ENCODE results near the gene LSAMP. TPM values are rescaled to one million over a fixed set of nuclear protein-coding genes. Genes with fewer than 3 reads are reported as not detected.

LSAMP gene
- polyA plus RNA-seq, 1 experiment: 2.7 TPM

DNA sequence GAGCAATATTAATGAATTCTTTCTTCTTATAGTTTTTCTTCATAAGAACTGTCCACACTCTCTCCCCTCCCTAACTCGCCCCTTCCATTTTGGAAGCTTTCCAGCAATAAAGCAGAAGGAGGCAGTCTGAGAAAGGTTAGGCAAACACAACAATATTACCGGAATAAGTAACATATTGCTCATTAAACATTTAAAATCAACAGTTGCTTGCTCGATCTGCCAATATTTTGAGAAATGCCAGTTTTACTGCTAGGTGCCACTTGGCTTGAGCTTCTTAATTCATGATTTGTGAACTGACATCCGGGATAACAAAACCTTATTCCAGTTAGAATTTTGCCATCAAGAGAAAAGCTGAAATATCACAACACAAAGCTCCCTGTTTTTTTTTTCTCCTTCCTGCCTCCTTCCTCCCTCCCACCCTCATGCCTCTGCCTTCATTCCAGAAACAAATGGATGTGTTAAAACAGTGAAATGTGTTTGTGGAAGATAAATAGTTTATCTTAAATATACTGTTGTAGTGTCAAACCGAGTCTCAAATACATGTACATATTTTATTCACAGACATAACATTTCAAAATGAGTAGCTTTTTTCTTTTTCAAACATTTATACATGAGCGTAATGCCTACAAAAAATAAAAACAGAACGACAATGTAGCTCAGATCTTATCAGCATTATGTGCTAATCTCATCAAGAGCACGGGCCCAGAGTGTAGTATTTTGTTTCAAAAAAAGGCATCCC lies 568.2 kb downstream of the LSAMP start:
- Histone ChIP-seq H3K4me3 (ENCODE audit: low read depth, low read length) (no peak overlapping the region), H3K36me3 (ENCODE audit: control insufficient read depth, insufficient read depth, low read length) (no peaks in the 10 kb centered on the region), H3K27me3 (ENCODE audit: control insufficient read depth, insufficient read depth, low read length) (no peaks in the 10 kb centered on the region)
- TF ChIP-seq, protein P1, sequence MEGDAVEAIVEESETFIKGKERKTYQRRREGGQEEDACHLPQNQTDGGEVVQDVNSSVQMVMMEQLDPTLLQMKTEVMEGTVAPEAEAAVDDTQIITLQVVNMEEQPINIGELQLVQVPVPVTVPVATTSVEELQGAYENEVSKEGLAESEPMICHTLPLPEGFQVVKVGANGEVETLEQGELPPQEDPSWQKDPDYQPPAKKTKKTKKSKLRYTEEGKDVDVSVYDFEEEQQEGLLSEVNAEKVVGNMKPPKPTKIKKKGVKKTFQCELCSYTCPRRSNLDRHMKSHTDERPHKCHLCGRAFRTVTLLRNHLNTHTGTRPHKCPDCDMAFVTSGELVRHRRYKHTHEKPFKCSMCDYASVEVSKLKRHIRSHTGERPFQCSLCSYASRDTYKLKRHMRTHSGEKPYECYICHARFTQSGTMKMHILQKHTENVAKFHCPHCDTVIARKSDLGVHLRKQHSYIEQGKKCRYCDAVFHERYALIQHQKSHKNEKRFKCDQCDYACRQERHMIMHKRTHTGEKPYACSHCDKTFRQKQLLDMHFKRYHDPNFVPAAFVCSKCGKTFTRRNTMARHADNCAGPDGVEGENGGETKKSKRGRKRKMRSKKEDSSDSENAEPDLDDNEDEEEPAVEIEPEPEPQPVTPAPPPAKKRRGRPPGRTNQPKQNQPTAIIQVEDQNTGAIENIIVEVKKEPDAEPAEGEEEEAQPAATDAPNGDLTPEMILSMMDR (IDR thresholded peaks at IDR 0.05; ENCODE audit: insufficient read depth, low read depth, low read length): no peak
- CTCF ChIA-PET: interaction anchor here (0.7 to 1.3 kb wide), 3 partner anchors 9 to 102 kb away, joined by 3 read pairs; no protein-coding TSS in a partner anchor
- POLR2A ChIA-PET: no interaction called here
- no peak for DNase-seq (ENCODE audit: low read depth)

DNA sequence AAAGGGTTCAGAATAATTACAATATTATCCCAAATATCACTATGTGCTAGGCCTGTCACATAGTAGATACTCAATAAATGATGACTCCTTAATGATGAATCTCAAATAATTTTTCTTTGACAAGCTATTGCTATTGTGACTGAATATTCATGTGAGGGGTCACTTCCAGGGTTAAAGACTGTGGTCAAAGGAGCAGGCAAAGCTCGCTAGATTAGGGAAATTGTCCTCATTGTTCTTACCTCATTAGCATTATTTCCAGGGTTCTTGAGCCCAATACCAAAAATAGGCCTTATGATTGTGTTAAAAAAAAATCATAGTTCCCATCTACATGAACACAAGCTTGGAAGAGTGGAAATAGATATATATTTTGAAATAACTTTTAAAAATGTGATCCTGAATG lies 569.8 kb downstream of the LSAMP start:
- DNase-seq (ENCODE audit: low read depth): no peak

DNA sequence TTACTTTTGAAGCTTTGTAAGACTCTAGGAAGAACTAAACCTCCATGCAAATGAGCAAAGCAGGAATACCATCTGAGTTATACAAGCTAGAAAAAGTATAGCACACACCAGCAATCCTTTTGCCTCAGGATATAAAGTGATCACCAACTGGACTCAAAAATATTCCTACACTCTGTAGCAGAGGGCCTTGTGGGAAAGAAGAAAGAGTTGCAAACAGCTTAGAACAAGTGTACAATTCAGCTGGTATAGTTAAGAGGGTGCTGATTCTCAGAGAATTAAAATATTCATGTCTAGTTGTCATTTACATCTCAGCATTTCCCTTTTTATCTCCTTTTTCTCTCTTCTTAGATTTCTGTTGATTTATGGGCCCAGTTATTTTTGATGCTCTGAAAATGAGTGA lies 573.6 kb downstream of the LSAMP start:
- H3K4me3 ChIP-seq (ENCODE audit: low read depth, low read length): no peak overlapping the region
- H3K27me3 ChIP-seq (ENCODE audit: control insufficient read depth, insufficient read depth, low read length): no peaks in the 10 kb centered on the region
- H3K36me3 ChIP-seq (ENCODE audit: control insufficient read depth, insufficient read depth, low read length): no peaks in the 10 kb centered on the region
- ChIA-PET POLR2A (no interaction called here), CTCF (no interaction called here)
- no peak for DNase-seq (ENCODE audit: low read depth)
- TF ChIP-seq, protein P1 (IDR thresholded peaks at IDR 0.05; ENCODE audit: insufficient read depth, low read depth, low read length): no peak

More for the DNA sequence above, 569.8 kb downstream of the LSAMP start:
- ChIA-PET POLR2A (no interaction called here), CTCF (no interaction called here)
- Histone ChIP-seq H3K4me3 (ENCODE audit: low read depth, low read length) (no peak overlapping the region), H3K27me3 (ENCODE audit: control insufficient read depth, insufficient read depth, low read length) (no peaks in the 10 kb centered on the region), H3K36me3 (ENCODE audit: control insufficient read depth, insufficient read depth, low read length) (no peaks in the 10 kb centered on the region)
- TF ChIP-seq, protein P1 (IDR thresholded peaks at IDR 0.05; ENCODE audit: insufficient read depth, low read depth, low read length): no peak

DNA sequence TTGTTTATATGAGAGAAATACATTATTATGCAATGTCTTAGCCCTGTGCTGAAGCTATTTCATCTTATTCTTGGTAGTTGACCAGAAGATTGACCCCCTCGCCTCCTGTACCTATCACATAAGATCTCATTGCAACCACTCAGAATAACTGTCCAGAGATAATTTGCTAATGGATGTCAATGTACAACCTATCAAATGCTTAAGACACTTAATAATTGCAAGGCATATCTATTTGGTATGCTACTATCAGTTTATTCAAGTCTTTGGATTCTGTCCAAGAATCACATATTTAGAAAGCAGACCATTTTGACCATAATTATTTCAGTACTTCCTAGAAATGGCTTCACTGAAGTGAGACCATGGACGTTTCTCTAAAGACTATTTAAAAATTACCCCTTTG lies 580.4 kb downstream of the LSAMP start:
- ChIA-PET POLR2A (no interaction called here), CTCF (no interaction called here)
- H3K27me3 ChIP-seq (ENCODE audit: control insufficient read depth, insufficient read depth, low read length): no peaks in the 10 kb centered on the region
- TF ChIP-seq, protein P1 (IDR thresholded peaks at IDR 0.05; ENCODE audit: insufficient read depth, low read depth, low read length): no peak
- DNase-seq (ENCODE audit: low read depth): no peak
- H3K36me3 ChIP-seq (ENCODE audit: control insufficient read depth, insufficient read depth, low read length): no peaks in the 10 kb centered on the region
- H3K4me3 ChIP-seq (ENCODE audit: low read depth, low read length): no peak overlapping the region

DNA sequence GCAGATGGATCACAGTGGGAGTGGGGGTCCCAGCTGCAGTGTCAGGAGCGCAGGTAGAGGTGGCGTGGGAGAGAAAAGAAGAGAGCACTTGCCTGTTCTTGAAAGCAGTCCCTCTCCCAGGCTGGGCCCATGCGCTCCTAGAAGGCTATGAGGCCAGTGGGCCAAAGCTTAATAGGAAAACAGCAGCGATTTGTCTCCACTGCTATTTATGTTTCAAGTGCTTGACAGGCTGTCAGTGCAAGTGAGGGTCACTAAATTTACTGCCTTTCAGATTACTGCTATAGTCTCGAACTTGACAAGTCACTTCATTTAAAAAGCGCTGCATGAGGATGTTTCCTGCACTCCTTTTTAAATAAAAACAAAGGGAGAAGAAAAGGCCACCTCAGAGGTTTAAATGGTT lies 582.4 kb downstream of the LSAMP start:
- ChIA-PET POLR2A (no interaction called here), CTCF (interaction anchor here (1.1 to 1.6 kb wide), 2 partner anchors 14 to 20 kb away, joined by 3 read pairs; no protein-coding TSS in a partner anchor)
- no peaks in the 10 kb centered on the region for H3K36me3 ChIP-seq (ENCODE audit: control insufficient read depth, insufficient read depth, low read length)
- DNase-seq (ENCODE audit: low read depth): no peak
- no peaks in the 10 kb centered on the region for H3K27me3 ChIP-seq (ENCODE audit: control insufficient read depth, insufficient read depth, low read length)
- no peak overlapping the region for H3K4me3 ChIP-seq (ENCODE audit: low read depth, low read length)
- TF ChIP-seq, protein P1 (IDR thresholded peaks at IDR 0.05; ENCODE audit: insufficient read depth, low read depth, low read length): no peak
